ENCODE measurements around the gene DYTN.

The DYTN gene

DNA sequence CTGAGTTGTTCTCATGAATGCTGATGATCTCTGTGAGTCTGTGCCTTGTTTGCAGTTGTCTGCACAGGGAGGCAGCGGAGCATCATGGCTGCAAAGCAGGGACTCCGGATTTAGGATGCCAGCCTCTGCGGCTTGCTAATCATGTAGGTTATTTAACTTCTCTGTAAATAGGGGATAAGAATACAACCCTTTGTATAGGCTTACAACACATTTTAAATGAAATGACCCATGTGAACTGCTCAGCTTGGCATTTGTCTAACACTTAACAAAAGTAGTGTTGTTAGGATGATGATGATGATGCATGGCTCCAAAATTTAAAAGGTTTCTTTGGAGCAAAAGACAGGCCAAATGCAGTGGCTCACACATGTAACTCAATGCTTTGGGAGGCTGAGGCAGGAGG is 19.4 kb downstream of the DYTN start:
- no peak for DNase-seq

DNA sequence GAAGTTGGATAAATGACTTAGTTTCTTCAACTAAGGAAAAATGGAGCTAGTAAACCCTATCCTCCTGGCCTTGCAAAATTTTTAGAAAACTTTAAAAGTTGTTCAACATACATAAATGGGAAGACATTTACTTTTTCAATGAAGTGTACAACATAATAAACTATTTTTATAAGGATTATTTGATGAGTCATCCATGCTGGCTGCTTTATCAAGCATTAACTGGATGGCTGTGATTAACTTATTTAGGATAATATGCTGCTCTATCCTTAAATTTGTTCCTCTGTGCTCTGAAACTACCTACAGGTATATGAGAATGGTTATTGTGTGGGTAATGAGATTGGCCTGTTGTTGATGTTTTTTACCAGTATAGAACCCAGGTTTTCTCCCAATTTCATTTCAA is 21.3 kb downstream of the DYTN start:
- no peak for DNase-seq

DNA sequence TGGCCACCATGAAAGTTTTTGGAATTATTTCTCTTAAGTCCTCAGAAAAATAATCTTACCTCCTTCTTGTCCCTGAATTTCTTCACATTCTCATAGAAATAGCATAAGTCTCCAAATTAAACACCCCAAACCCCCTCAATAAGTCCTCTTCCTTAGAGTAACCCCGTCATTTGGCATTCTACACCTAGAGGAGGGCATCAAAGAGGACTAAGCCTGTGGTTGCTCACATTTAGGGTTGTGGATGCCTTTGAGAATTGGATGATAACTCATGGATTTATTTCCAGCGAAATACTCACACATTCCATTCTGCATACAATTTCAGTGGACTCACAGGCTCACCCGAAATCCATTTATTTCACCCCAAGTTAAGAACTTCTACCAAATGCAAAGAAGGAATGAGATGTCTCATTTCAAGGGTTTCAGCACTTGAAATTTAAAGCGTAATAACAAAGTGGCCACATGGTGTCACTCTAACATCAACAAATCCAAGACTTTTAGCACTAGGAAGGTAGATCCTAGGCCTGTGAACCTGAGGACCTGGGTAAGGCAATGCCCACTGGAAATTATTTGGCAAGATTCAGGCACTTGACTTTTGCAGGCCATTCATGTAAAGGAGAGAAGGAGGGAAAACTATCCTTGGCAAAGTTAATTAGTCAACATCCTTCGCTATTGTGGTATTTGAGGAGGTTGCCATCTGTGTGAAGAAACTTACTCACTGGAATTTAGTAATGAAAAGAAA is 24.6 kb downstream of the DYTN start:
- DNase-seq, result no peak

DNA sequence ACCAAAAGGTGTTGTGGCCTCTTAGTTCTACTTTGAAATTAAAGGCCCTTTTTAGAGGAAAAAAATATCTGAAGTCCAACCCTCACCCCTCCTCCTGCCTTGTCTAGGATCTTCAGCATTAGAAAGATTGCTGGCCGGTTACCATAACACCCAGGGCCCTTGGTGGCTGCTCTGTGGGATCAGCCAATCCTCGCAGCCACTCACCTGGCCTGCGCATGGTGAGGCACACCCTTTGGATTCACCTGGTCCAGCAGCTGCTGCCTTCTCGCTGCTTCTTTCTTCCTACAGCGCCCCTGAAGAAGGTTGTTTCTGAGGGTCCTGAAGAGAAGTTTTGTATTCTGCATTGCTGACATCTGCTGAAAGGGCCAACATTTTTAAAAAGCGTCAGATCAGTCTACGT is 25.2 kb downstream of the DYTN start:
- DNase-seq, result no peak

DNA sequence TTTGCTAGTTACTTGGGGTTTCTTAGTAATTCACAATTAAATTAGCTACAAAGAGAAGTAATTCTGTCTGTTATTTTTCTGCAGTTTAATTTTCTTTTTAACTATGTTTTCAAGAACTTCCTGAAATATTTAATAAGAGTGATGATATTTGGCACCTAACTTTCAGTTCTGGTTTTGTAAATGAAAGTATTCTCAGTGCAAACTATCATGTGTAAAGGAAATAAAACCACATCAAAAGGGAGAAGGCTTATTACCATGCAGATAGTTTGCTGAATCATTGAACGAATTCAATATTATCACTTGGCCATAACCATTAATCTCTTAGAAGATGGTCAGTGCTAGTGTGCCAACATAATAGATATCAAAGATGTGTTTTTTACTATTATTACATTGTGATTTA is 29.2 kb downstream of the DYTN start:
- DNase-seq, result no peak

DNA sequence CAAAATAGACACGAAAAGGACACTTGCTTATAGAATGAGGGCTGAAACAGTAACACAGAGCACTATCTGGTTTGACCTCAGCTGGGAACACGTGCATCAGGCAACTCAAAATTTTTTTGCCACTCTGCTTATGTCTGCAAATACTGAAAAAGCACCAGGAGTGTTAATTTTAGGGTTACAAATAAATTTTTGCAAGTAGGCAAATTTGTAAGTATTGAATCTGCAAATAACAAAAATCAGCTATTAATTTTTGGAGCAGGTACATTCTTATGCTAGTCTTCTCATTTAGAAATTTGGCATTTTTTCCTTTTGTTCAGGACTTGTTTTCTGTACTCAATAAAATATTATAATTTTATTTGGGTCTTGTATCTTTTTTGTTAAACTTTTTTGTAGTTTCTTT is 29.7 kb downstream of the DYTN start:
- DNase-seq, result no peak

DNA sequence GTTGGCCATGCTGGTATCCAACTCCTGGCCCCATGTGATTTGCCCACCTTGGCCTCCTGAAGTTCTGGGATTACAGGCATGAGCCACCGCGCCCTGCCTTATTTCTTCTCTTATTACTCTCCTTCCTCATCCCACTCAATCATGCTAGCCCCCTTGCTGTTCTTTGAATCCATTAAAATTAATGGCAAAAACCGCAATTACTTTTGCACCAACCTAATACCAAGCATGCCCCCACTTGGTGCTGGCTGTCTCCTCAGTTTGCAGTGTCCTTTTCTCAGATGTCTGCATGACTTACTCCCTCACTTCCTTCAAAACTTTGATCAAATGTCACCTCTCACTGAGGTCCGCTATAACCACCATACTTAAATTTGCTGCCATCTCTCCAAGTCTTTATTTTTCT is 34.6 kb downstream of the DYTN start:
- no peak for DNase-seq

DNA sequence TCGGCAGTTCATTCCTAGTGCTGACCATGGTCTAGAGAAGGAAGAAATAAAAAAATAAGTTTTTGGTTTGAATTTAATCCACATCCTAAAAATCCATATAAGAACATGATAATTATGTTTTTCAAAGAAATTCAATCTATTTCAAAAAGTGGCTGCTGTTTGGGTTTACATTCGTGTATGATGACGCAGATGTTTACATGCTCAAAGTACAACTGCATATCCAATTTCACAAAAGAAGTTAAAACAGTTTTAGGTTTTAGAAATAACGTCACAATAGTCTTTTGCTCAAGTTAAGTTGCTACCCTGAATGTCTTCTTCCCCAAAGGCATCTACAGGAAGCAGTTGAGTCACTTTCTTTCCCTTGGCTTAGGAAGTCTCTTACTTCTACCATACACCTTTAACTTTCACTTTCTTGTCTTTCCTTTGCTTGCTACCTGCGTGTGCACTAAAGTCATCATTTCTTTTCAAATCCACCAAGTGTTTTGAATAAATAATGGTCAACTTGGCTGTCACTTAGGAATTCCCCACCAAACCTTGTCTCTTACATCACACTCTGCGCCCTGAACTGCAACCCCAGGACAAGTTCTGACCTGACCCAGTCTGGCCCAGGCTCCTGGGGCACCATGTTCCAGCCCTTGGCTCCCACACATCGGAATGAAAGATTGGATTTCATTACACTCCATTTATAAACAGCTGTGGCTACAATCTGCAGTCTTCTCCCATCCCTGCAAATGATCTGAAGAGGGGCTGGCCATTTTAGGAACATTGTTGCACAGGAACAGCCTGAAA is 47.5 kb downstream of the DYTN start:
- no peak for DNase-seq

DNA sequence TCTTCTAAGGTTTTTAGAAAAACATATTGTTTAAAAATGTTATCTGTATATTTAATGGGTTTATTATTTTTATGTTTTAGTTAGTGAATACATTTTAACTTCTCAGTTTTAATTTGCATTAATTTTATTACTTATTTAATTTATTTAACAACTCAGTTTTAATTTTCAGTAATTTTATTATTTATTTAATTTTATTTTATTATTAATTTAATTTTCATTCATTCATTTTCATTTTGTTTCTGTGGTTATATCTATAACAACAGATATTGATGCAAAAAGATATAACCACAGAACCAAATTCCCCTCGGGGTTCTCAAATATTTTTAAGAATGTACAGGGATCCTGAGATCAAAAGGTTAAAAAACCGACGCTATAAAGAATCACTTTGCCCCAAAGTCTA is 52.9 kb downstream of the DYTN start:
- DNase-seq, result no peak

DNA sequence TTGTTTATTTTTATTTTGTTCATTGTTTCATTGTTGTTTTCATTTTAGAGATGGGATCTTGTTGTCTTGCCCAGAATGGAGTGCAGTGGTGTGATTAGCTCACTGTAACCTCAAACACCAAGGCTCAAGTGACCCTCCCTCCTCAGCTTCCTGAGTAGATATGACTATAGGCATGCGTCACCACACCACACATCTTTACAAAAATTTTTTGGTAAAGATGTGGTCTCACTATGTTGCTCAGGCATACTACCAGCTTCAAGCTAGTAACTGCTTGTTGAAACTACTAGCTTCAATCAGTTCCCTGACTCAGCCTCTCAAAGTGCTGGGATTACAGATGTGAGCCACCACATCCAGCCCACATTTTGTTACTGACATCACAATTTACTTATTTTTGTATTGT is 61.1 kb downstream of the DYTN start:
- no peak for DNase-seq

DNA sequence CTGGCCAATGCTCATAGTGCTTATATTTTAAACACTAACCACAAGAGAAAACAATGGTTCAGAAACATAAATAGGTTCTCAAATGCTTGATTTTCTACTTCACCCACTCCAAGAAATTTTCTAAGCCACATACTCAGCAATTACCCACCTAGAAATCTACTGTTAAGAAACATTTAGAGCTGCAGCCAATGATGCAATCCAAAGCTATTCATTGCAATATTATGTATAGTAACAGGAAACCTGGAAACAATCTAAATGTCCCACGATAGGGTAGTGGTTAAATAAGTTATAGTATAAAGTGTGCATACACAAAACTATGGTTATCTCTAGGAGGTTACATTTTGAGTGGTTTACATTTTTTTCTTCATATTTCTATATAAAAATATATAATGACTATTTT is 70.2 kb downstream of the DYTN start:
- DNase-seq, result no peak

DNA sequence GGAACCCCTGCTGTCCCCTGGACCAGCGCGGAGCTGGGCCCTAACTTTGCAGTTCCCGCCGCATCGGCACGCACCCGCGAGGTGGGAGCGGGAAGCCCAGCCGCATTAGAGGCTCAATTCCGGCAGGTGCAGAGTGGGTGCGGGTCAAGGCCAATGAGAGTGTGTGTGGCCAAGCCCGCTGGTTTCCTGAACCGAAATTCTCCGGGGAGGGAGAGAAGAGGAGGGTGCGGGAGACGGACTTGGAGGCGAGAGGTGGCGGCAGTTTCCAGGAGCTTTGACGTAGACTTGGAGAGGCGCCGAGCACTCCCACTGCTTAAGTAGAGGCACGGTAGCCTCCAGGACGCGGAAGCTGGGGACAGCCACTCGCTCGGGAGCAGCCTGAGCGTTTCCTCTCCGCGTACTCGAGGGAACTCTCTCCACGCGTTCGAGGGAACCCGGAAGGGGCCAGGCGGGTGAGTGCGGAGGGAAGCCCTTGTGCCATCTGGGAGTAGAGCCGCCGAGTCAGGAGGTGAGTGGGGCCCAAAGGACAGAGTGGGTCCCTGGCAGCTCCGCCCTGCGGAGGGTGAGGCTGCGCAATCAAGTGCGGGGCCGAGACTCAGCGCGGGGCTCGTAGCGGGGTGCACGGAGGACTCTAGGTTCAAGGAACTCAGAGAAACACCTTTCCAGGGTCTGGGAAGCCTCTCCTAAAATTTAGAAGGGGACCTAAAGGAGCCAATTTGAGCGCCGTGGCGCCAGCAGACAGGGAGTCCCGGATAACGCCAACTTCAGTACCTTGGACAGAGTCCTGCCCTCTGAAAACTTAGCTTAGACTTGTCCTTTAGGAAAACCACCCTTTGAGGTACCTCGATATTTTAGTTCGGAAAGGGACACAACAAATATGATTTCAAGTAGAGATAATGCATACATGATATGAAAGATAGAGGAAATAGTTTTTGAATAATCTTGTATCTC is 75.8 kb downstream of the DYTN start, which contains the start of gene FAM237A:
FAM237A (plus strand) TSS at position 413 of the 951 bp plus-strand sequence. CDS start 1,750 bp downstream, outside the sequence.
- no peak for DNase-seq

DNA sequence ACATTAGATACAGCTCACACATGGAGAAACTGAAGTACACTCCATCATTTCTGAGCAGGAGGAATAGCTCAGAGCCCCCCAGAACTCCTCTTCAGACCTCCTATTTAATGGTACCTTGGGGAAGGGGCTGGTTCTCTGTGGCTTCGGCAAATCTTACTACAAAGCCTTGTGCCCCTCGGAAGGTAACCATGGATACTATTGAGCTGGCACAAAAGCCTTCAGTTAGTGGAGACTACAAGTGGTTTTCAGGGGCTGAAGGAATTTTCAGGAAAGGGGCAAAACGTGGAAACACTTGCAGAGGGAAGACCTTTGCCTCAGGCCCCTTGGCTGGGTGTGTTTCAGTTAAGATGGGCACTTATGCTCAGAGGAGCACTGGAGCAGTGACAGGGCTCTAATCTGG is 77.0 kb downstream of the DYTN start:
- DNase-seq, result no peak

DNA sequence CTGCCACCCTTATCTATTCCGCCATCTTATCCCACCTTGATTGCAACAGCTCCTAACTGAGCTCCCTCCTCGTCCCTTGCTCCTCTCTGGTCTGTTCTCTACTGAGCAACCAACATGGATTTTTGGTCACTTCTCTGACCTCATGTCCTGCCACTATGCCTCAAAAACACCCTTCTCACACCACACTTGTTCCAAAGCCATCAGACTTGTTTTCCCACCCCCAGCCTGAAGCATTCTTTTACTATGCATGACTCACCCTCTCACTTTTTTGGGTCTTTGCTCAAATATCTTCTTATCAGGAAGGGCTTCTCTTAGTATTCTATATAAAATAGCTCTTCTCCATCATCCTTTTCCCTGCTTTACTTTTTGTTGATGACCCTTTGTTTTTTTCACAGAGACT is 78.6 kb downstream of the DYTN start:
- DNase-seq, result no peak

DNA sequence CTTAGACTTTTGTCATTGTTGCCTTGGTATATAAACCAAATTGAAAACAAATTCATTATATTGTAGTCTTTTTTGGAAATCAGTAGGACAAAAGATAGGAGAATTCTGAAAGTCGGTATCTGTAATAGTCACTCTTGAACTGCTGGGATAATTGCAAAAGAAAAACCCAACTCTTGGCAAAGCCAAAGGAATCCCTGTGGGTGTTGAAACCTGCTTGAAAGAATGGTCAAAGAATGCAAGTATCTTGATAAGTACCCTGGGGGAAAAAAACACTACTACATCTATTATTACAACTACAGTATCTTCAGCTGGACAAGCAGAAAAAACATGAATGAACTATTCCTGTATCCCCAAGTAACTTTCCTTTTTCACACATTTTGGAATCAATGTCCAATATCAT is 83.2 kb downstream of the DYTN start:
- no peak for DNase-seq

DNA sequence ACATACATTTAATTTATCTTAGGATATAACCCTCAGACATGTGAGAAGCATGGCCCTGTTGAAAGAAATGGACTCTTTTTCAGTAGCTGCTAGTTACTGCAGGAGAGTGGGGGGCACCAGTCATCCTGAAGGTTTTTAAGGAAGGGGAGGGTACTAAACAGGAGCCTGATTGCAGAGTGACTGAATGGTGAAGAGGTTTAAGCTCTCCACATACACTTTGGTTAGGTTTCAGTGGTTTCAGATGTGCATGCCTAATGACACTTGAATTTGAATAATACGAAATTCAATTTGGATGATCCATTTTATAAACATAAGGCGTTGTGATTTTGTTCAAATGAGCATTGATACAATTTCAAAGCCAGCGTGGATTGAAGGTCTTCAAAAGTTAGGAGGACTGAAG is 86.9 kb downstream of the DYTN start:
- no peak for DNase-seq

DNA sequence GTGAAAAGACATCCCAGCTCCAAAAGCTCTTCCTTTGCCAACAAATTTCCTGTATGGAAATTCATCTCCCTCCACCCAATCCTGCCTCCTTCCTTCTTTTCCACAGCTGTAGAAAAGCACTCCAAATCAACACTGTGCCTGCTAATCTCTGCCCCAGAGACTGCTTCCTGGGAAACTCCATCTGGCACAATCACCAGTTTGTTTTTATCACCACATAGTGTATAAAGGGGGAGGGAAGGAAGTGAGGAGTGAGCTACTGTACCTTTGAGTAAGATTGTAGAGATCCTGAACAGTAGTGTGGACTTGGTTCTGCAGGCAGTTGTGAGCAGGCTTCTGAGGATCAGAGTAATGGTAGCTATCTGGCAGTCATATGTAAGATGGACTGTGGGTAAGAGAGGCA is 90.6 kb downstream of the DYTN start:
- no peak for DNase-seq

DNA sequence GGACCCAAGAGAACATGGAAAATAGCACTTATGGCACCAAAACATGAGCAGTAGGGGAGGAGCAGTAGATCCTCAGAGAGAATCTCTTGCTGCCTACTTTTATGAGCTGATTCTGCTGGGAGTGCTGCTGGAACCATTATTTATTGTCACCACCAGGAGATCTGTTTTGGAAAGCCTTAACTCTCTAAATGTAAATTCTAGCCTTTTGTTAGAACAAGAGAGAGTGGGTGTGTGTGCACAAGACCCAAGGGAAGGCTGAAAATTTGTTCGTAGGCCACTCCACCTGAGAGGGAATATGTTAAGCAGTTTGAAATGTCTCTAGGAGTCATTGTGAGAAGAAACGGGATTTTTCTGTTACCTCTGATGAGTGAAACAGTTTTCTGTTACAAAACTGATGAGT is 92.1 kb downstream of the DYTN start:
- DNase-seq, result no peak

DNA sequence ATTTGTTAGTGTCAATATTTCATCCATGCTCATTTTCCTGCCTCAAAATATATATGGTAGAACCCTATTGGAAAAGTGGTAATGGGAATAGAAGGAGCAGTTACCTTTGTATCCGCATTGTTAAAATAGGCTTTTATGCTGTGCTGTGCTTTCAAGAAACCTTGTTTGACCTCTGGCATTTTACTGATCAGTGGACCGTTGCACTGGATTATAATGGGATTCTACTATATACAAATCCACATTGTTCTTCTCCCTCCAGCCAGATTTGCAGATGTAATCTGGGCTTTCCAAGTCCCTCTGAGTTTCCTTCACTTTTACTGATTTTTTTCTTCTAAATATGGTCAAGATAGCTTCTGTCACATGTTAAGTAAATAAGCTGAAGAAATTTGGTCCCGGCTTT is 99.2 kb downstream of the DYTN start:
- DNase-seq, result no peak

DNA sequence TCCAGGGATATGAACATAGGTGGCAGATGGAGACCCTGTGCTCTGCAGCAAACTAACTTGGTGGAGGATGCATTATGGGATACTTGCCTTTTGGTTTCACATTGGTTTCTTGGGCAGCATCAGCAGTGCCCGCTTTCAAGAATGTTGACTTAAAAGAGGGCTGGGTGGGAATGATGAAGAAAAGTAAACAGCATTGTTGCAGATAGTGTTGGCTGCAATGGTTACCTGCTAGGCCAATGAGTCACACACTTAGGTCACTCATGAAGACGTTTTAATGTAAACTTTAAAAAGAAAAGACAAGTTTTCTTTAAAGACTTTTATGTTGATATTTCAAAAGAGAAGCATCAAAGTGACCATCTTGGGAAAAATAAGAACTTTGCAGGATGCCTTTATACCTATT is 102.0 kb downstream of the DYTN start:
- DNase-seq, result no peak

DNA sequence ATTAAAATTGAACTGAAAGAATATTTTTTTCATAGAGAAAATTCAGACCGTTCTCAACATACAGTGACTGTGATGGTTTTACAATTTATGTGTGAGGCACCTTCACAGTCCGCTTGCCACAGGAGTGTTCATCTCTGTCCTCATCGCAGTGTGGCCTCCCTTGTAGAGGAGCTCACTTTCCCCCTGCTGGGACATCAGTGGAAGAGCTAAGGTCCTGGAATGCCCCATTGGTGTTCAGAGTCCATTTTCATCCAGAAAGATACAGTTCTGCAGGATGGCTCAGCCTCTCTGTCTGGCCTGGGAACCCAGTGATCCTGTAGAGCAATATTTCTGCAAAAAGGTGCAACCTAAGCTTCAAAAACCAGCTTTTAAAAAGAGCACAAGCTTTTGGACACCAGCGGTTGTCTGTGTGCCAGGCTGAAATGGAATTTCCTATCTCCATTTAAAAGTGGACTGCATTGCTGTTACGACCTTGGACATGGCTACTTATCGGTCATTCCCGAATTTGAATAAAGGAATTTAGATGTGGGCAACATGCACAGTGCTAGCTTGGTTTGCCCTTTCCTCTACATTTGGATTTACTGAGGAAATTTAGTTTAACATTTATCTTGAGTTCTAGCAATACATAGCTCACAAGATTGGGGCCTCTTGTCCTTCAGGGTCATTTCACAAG is 102.6 kb downstream of the DYTN start:
- no peak for DNase-seq

DNA sequence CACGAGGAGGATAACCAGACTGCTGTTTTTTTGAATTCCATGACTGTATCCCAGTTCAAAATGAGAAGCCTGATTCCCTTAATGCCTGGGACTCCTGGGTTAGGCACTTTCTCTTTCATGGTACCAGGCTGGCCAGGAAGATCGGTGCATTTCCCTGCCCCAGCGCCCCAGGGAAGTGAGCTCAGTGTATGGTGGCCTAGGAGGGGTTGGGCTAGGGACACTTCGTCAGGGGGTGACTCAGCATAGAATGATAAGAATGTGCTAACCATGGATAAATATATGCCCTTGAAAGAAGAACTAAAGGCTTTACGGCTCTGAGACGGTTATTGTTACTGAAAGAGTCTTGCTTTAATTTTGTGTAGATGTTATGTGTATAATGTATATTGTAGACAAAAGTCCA is 103.4 kb downstream of the DYTN start:
- no peak for DNase-seq

DNA sequence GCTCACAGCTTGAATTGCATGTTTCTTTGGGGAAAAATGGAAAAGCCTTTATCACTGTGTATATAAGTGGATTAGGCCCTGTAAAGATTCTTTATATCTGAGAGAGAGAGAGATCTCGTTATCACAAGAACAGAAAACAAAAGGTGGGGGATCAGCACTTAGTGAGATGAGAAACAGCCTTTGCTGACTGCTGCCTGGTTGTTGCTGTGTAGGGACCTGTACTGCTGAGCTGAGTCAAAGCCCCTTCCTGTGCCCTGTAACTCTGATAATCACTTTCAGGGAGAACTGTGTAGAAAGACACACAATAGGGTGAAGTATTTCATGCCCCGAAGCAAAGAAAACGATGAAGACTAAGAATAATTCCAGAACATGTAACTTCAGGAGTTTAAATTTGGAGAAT is 106.5 kb downstream of the DYTN start:
- DNase-seq, result no peak

All from stimulated activated CD4-positive, alpha-beta T cell treated with anti-CD3 and anti-CD28 coated beads, Interleukin-12 subunit alpha, Interleukin-12 subunit beta, amount 100 ng/mL, for 4 hours (primary cell).